Mucosa of descending colon (tissue), 3 donors: ENCODE results near the gene RAPGEF3. TPM values are rescaled to one million over a fixed set of nuclear protein-coding genes. Genes with fewer than 3 reads are reported as not detected.

ENCODE experiments used
- ATAC-seq: fragments of 200-7000 bp; cut with Tn5 transposase; one replicate; pipeline ENCODE4 v1.9.1; 2020; ENCODE audit warnings: mild to moderate bottlenecking, moderate library complexity
- DNase-seq, 3 donors: peaks; one replicate each; pipeline ENCODE4 v3.0.0-alpha.2; 2020
- H3K36me3 ChIP-seq: fragments of 200-600 bp; one replicate; pipeline ENCODE4 v1.8.0; 2021; ENCODE audit warnings: low read depth, mild to moderate bottlenecking
- H3K4me1 ChIP-seq: fragments of 200-600 bp; one replicate; pipeline ENCODE4 v1.8.0; 2021; ENCODE audit warnings: low read depth, mild to moderate bottlenecking
- H3K4me3 ChIP-seq: fragments of 200-600 bp; one replicate; pipeline ENCODE4 v1.8.0; 2021; ENCODE audit warnings: mild to moderate bottlenecking
- H3K9me3 ChIP-seq: fragments of 200-600 bp; one replicate; pipeline ENCODE4 v1.8.0; 2021; ENCODE audit warnings: mild to moderate bottlenecking
- intact Hi-C, 2 donors: fragments of 100-400 bp; cut with DNase I in 1 of 2; cut with micrococcal nuclease in 1 of 2; formaldehyde crosslinking; loops; one replicate each; pipeline versions ENCODE4 v1.11.0 to v1.11.1; 2022; cut with DNase I, micrococcal nuclease
- total RNA-seq, 3 donors: library from RNA; stranded (reverse); fragmentation: NEBNext Ultra II Directional in 2 of 3; extraction: Animal tissue kit (Norgen Biotek cat#: 25700) in 2 of 3; gene quantifications; one replicate each; pipeline versions ENCODE4 v1.2.1 to v1.2.4, GENCODE V29; 2021 to 2023
- TF ChIP-seq, protein P1 (sequence below): fragments of 200-600 bp; IDR thresholded peaks from one replicate; pipeline ENCODE4 v1.8.0; 2022; ENCODE audit warnings: antibody characterized with exemption, mild to moderate bottlenecking
- donor health status: DM: no; HTN: no; CAD: no; lungs with moderate emphysema.
- donor health status: DM: no; HTN: no; CAD: no.
- donor health status: DM: no; HTN: yes; CAD: no.

RAPGEF3 gene
- total RNA-seq, 3 donors from 2014 or later, result 9.5 to 15.6 (median 11.4) TPM

DNA sequence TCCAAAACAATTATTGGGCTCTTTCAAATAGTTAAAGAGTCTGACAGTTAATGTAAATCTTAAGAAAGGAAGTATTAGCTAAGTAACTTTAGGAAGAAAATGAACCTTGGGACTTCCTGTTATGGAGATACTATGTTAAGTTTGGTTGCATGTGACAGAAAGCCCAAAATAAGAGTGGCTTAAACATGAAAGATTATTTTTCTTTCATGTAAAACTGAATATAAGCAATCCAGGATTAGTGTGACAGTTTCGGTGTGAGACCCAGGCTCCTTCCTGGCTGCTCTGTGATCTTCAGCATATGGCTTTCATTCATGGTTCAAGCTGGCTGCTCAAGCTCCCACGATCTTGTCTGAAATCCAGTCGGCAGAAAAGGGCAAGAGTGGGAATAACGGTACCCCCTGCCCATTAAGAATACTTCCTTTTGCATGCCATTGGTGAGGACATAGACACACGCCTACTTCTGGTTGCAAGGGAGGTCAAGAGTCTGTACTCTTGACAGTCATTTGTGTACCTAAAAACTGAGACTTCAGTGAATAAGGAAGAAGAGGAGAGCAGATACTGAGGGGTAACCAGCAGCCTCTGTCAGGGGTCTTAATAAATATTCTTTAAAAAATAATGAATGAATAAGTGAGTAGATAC lies 50.7 kb downstream of the RAPGEF3 start:
- intact Hi-C loops, result no loop called here
- ATAC-seq (no peak), DNase-seq (no peak)
- TF ChIP-seq, protein P1, sequence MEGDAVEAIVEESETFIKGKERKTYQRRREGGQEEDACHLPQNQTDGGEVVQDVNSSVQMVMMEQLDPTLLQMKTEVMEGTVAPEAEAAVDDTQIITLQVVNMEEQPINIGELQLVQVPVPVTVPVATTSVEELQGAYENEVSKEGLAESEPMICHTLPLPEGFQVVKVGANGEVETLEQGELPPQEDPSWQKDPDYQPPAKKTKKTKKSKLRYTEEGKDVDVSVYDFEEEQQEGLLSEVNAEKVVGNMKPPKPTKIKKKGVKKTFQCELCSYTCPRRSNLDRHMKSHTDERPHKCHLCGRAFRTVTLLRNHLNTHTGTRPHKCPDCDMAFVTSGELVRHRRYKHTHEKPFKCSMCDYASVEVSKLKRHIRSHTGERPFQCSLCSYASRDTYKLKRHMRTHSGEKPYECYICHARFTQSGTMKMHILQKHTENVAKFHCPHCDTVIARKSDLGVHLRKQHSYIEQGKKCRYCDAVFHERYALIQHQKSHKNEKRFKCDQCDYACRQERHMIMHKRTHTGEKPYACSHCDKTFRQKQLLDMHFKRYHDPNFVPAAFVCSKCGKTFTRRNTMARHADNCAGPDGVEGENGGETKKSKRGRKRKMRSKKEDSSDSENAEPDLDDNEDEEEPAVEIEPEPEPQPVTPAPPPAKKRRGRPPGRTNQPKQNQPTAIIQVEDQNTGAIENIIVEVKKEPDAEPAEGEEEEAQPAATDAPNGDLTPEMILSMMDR, result no peak
- Histone ChIP-seq H3K4me1 (no peaks in the 10 kb centered on the region), H3K36me3 (no peaks in the 10 kb centered on the region), H3K4me3 (no peak overlapping the region), H3K9me3 (no peaks in the 10 kb centered on the region)

GRCh38 chr12:47707355-47707754 lies 51.3 kb downstream of the RAPGEF3 start:
- Histone ChIP-seq H3K4me1 (no peaks in the 10 kb centered on the region), H3K36me3 (no peaks in the 10 kb centered on the region), H3K9me3 (no peaks in the 10 kb centered on the region), H3K4me3 (no peak overlapping the region)
- TF ChIP-seq, protein P1, result no peak
- DNase-seq, result no peak
- intact Hi-C loops, result no loop called here
- no peak for ATAC-seq

- Histone ChIP-seq H3K4me1 (no peaks in the 10 kb centered on the region), H3K4me3 (peak within 1 kb of the TSS; percentile 96), H3K9me3 (no peaks in the 10 kb centered on the region), H3K36me3 (no peaks in the 10 kb centered on the region)
- DNase-seq (peak; percentile 99), ATAC-seq (peak; percentile 99)
- intact Hi-C loops, result no loop called here
- TF ChIP-seq, protein P1, result peak; percentile 33
Measured at GRCh38 chr12:47705566-47706425, 52.9 kb downstream of the RAPGEF3 start, which contains the start of gene RPAP3. RPAP3 (minus strand) TSS chr12:47706030; CDS start chr12:47702840, 3,190 bp downstream.

- no peak for ATAC-seq
- no peaks in the 10 kb centered on the region for H3K4me1 ChIP-seq
- TF ChIP-seq, protein P1, result no peak
- no peaks in the 10 kb centered on the region for H3K36me3 ChIP-seq
- no peak for DNase-seq
- intact Hi-C loops, result no loop called here
- H3K4me3 ChIP-seq, result peak overlapping the region; percentile 96
- H3K9me3 ChIP-seq, result no peaks in the 10 kb centered on the region
Measured at GRCh38 chr12:47705229-47705565, 53.5 kb downstream of the RAPGEF3 start.

DNA sequence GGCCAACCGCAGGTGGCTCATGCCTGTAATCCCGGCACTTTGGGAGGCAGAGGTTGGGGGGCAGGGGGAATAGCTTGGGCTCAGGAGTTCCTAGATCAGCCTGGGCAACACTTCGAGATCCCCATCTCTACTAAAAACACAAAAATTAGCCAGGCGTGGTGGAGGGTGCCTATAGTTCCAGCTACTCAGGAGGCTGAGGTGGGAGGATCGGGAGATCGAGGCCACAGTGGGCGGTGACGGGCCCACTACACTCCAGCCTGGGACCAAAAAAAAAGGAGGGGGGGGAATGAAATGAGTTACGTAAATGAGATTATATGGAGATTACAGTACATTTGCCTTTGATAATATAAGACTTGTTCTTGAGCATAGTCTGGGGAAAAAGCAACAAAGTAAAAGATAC lies 54.0 kb downstream of the RAPGEF3 start:
- intact Hi-C loops, result no loop called here
- ATAC-seq (no peak), DNase-seq (no peak)
- Histone ChIP-seq H3K9me3 (no peaks in the 10 kb centered on the region), H3K36me3 (no peaks in the 10 kb centered on the region), H3K4me1 (no peaks in the 10 kb centered on the region), H3K4me3 (no peak overlapping the region)
- TF ChIP-seq, protein P1, result no peak
